HG03066 (cell line): ENCODE data around the gene WDR73.

Experiments used
- ATAC-seq: cut with Tn5 transposase; IDR thresholded peaks from one replicate; pipeline ENCODE4 v1.9.1; 2021; ENCODE audit warnings: low read depth; ENCODE audit not compliant: unreplicated experiment

The WDR73 gene

GRCh38 chr15:84621358-84621979 is 32.6 kb downstream of the WDR73 start:
- ATAC-seq: no peak

GRCh38 chr15:84620626-84621025 is 33.5 kb downstream of the WDR73 start:
- ATAC-seq: no peak

- no peak for ATAC-seq
Measured at GRCh38 chr15:84616235-84616634, 37.8 kb downstream of the WDR73 start.

GRCh38 chr15:84611631-84612030 is 42.5 kb downstream of the WDR73 start:
- no peak for ATAC-seq

- no peak for ATAC-seq
Measured at GRCh38 chr15:84609818-84610525, 44.1 kb downstream of the WDR73 start.

DNA sequence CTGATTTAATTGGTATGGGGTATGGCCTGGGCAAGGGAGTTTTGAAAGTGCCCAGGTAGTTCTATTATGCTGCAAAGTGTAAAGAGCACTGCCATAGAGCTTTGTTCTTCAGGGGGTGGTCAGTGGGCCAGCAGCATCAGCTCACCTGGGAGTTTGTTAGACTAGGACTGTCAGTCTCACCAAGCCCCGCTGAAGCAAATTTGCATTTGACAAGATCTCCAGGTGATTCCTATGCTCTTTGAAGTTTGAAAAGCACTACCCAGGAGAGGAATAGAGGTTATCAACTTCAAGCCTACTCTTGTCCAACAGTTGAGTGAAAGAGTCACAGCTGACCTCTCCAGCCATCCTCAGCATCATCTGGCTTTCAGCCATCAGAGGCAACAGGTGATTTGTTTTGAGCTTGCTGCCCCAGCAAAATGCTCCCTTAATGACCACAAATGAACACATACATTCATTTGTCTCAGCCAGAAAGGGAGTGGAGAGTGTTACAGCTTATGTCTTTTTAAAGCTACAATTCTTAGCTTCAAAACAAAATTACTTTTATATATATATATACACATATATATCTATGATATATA is 45.3 kb downstream of the WDR73 start:
- no peak for ATAC-seq

DNA sequence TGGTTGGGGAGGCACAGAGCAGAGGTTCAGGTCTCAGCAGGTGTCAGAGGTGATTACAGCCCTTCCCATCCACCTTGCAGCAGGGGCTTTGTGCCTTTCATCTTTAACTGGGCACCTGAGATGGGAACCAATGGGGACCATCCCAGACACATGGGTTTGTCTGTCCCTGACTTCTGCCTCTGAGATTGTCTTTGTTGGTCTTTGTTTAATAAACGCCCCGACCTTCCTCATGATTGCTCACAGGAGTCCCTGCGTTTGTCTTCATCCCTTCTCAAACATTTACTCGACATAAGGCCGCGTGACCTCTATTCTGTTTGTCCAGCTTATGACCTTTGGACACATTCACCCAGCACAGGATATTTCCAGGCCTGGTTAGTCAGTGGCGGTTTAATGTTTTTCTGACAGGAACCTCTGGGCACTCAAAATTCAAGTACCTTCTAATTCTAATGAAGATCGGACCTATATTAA is 47.4 kb downstream of the WDR73 start:
- ATAC-seq: no peak

- no peak for ATAC-seq
Measured at GRCh38 chr15:84605554-84605882, 48.6 kb downstream of the WDR73 start.

- no peak for ATAC-seq
Measured at GRCh38 chr15:84604826-84605553, 49.1 kb downstream of the WDR73 start.

DNA sequence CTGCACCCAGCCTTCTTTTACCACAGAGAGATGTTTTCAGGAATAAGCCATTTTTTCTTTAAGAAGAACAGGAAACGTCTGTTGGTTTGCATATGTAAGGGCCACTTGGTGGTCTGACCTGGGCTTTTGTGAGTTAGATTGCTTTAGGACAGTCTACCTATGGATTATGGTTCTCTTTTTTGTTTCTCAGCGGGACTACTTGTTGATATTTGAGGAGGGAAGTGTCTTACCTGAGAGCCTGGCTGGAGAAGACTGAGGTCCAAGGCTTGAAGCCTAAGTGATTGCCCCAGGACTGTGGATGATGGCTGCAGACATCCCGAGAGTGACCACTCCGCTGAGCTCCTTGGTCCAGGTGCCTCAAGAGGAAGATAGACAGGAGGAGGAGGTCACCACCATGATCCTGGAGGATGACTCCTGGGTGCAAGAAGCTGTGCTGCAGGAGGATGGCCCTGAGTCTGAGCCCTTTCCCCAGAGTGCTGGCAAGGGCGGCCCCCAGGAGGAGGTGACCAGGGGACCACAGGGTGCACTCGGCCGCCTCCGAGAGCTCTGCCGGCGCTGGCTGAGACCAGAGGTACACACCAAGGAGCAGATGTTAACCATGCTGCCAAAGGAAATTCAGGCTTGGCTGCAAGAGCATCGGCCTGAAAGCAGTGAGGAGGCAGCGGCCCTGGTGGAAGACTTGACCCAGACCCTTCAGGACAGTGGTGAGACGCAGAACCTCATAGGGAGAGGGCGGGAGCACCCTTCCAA is 50.3 kb downstream of the WDR73 start:
- no peak for ATAC-seq

- no peak for ATAC-seq
Measured at GRCh38 chr15:84601555-84601838, 52.6 kb downstream of the WDR73 start.

DNA sequence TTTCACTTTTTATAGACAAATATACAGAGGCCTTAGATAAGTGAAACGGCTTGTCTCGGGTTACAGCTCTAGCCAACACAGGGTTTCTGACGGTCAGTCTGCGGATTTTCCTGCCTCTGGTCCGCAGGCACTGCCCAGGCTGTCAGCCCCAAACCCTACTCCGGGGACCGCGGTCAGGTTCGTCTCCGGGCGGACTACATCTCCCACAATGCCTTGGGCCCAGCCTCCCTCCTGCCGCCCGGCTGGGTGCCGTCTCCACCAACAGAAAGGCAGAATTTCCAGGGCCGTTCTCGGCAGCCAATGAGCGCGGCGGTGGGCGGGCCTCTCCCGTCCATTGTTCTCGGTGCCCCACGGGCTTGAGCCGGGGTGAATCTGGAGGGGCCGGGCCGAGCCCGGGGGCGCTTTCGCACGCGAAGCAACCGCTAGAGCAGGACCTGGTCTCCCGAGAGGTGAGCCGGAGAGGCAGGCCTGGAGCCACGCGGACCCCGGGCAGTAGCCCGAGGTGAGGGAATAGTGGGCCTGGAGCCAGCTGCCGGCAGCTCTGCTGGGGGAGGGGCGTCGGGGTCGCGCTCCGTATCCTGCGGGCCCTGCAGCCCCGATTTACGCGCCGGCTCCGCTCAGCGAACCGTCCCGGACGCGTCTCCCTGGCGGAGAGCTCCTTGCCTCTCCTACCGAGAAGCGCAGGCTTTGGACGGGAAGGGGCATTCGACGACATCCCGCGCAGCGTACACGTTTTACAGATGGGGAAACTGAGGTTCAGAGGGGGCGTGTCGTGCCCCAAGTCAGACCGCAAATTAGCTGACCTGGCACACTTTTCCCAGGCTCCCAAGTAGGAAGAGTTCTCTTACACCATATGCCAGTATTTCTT is 53.2 kb downstream of the WDR73 start, which contains the start of gene ZSCAN2:
ZSCAN2 (plus strand) TSS at position 323 of the 868 bp plus-strand sequence. CDS start 2,919 bp downstream, outside the sequence.
- peak; percentile 96 for ATAC-seq

- ATAC-seq: peak; percentile 3
Measured at GRCh38 chr15:84600331-84600686, 53.8 kb downstream of the WDR73 start.

DNA sequence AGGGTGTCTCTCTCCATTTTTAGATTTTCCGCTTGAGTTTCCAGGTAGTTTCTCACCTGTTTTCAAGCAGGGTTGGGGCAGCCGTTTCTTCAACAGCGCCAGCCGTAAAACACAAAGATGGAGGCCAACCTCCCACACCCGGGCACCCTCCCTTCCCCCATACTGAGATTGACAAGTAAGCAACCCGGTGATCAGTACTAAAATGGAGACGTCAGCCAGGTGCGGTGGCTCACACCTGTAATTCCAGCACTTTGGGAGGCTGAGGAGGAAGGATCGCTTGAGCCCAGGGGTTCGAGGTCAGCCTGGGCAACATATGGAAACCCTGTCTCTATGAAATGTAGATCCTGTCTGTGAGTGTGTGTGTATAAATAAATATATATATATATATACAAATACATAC is 54.2 kb downstream of the WDR73 start:
- no peak for ATAC-seq

- ATAC-seq: no peak
Measured at GRCh38 chr15:84598993-84599392, 55.1 kb downstream of the WDR73 start.

- peak; percentile 39 for ATAC-seq
Measured at GRCh38 chr15:84598250-84598649, 55.8 kb downstream of the WDR73 start.

DNA sequence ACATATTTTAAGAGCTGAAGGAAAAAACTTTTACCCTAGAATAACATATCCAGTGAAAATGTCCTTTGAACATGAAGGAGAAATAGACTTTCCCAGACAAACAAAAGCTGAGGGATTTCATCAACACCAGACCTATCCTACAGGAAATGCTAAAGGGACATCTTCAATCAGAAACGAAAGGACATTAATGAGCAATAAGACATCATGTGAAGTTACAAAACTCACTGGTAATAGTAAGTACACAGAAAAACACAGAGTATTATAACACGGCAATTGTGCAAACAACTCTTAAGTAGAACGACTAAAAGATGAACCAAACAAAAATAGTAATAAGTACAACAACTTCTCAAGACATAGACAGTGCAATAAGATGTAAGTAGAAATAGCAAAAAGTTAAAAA is 56.8 kb downstream of the WDR73 start:
- no peak for ATAC-seq

DNA sequence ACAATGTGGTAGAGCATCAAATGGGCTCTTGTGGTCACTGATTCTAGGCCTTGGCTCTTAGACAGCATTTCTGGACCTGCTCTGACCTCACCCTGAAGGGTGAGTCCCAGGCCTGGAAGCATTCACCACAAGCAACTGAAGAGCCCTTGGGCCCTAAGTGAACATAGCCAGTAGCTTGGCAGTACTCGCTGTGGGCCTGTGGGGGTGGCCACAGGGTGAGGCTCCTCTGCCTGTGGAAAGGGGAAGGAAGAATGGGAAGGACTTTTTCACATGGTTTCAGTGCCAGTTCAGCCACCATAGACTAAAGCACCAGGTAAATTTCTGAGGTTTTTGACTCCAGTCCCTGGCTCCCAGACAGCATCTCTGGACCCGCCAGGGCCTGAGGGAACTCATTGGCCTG is 58.4 kb downstream of the WDR73 start:
- no peak for ATAC-seq

DNA sequence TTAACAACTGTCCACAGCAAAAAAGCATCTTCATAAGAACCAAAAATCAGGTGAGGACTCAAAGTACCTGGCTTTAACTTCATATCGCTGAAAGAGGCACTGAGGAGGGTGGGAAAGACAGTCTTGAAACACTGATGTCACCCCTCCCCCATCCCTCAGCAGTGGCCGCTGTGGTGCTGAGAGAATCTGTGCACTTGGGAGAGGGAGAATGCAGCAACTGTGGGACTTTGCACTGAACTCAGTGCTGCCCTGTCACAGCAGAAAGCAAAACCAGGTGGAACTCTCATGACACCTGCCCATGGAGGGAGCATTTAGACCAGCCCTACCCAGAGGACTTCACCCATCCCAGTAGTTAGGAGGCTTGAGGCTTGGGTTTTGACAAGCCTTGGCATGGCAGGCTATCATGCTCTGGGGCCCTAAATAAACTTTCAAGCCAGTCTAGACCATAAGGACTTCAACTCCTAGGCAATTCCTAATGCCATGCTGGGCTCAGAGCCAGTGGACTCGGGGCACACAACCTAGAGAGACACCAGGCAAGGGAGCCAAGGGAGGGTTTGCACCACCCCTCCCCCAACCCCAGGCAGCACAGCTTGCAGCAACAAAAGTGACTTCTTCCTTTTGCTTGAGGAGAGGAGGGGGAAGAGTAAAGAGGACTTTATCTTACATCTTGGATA is 59.3 kb downstream of the WDR73 start:
- ATAC-seq: no peak
